Measurements from ENCODE around the gene PROK1.
A peak's percentile ranks its signal among the peaks of the same experiment; 100 is the strongest.
"Not testable (repeated sequence)": the region's sequence is repeated elsewhere in the genome, so short reads cannot be mapped to it uniquely, and the experiment has no call there.

Gene PROK1

GRCh38 chr1:110430366-110430765 is 20.6 kb upstream of the PROK1 start:
- peak; percentile 57 for DNase-seq (ENCODE audit: low read depth)

GRCh38 chr1:110430901-110431300 is 20.0 kb upstream of the PROK1 start:
- no peak overlapping the region for H3K4me3 ChIP-seq (ENCODE audit: low read depth, low read length)
- TF ChIP-seq MAX (IDR thresholded peaks at IDR 0.05; ENCODE audit: low read depth, low read length): no peak
- no peak for TF ChIP-seq POLR2A (IDR thresholded peaks at IDR 0.05; ENCODE audit: extremely low read depth, insufficient read length)
- no peak for TF ChIP-seq CTCF (IDR thresholded peaks at IDR 0.05; ENCODE audit: low read depth, low read length)
- TF ChIP-seq MYC (IDR thresholded peaks at IDR 0.05; ENCODE audit: low read depth, low read length): no peak
- DNase-seq (ENCODE audit: low read depth): no peak

More at GRCh38 chr1:110430366-110430765, 20.6 kb upstream of the PROK1 start:
- peak overlapping the region; percentile 25 for H3K4me3 ChIP-seq (ENCODE audit: low read depth, low read length)
- TF ChIP-seq POLR2A (IDR thresholded peaks at IDR 0.05; ENCODE audit: extremely low read depth, insufficient read length) (no peak), MAX (IDR thresholded peaks at IDR 0.05; ENCODE audit: low read depth, low read length) (no peak)

GRCh38 chr1:110433213-110433612 is 17.7 kb upstream of the PROK1 start:
- no peak for DNase-seq (ENCODE audit: low read depth)
- TF ChIP-seq MAX (IDR thresholded peaks at IDR 0.05; ENCODE audit: low read depth, low read length): no peak
- no peak for TF ChIP-seq MYC (IDR thresholded peaks at IDR 0.05; ENCODE audit: low read depth, low read length)
- no peak for TF ChIP-seq POLR2A (IDR thresholded peaks at IDR 0.05; ENCODE audit: extremely low read depth, insufficient read length)
- H3K4me3 ChIP-seq (ENCODE audit: low read depth, low read length): no peak overlapping the region

- TF ChIP-seq MYC (IDR thresholded peaks at IDR 0.05; ENCODE audit: low read depth, low read length) (peak; percentile 82), POLR2A (IDR thresholded peaks at IDR 0.05; ENCODE audit: extremely low read depth, insufficient read length) (no peak), MAX (IDR thresholded peaks at IDR 0.05; ENCODE audit: low read depth, low read length) (peak; percentile 63; the same call in 1 of the 2 replicates), CTCF (IDR thresholded peaks at IDR 0.05; ENCODE audit: low read depth, low read length) (peak; percentile 46)
- peak; percentile 86 for DNase-seq (ENCODE audit: low read depth)
- H3K4me3 ChIP-seq (ENCODE audit: low read depth, low read length): no peak overlapping the region
Measured at GRCh38 chr1:110433803-110434202, 17.1 kb upstream of the PROK1 start.

GRCh38 chr1:110434946-110435345 is 16.0 kb upstream of the PROK1 start:
- no peak overlapping the region for H3K4me3 ChIP-seq (ENCODE audit: low read depth, low read length)
- DNase-seq (ENCODE audit: low read depth): no peak
- TF ChIP-seq MAX (IDR thresholded peaks at IDR 0.05; ENCODE audit: low read depth, low read length) (no peak), MYC (IDR thresholded peaks at IDR 0.05; ENCODE audit: low read depth, low read length) (no peak), POLR2A (IDR thresholded peaks at IDR 0.05; ENCODE audit: extremely low read depth, insufficient read length) (no peak), CTCF (IDR thresholded peaks at IDR 0.05; ENCODE audit: low read depth, low read length) (no peak)

GRCh38 chr1:110436635-110437034 is 14.3 kb upstream of the PROK1 start:
- H3K4me3 ChIP-seq (ENCODE audit: low read depth, low read length): no peak overlapping the region
- DNase-seq (ENCODE audit: low read depth): no peak
- no peak for TF ChIP-seq MAX (IDR thresholded peaks at IDR 0.05; ENCODE audit: low read depth, low read length)
- no peak for TF ChIP-seq CTCF (IDR thresholded peaks at IDR 0.05; ENCODE audit: low read depth, low read length)
- no peak for TF ChIP-seq MYC (IDR thresholded peaks at IDR 0.05; ENCODE audit: low read depth, low read length)
- TF ChIP-seq POLR2A (IDR thresholded peaks at IDR 0.05; ENCODE audit: extremely low read depth, insufficient read length): no peak

- not testable (repeated sequence) for DNase-seq (ENCODE audit: low read depth); H3K4me3 ChIP-seq (ENCODE audit: low read depth, low read length)
Measured at GRCh38 chr1:110437645-110438299, 13.2 kb upstream of the PROK1 start.
